Effector memory CD4-positive, alpha-beta T cell (primary cell): Measurements from ENCODE around the gene RBM47.
"Not testable (repeated sequence)": the region's sequence is repeated elsewhere in the genome, so short reads cannot be mapped to it uniquely, and the experiment has no call there.

Experiments used
- DNase-seq, 3 donors: peaks; one replicate each; pipeline ENCODE4 v3.0.0-alpha.2; 2020
- H3K27ac ChIP-seq: 2 replicates; pipeline ENCODE4 v1.7.0; 2013; ENCODE audit warnings: mild to moderate bottlenecking, low read length, moderate library complexity; ENCODE audit not compliant: insufficient read depth, poor library complexity, severe bottlenecking
- H3K27me3 ChIP-seq: replicated peaks from 2 replicates; pipeline ENCODE4 v1.7.0; 2013; ENCODE audit warnings: mild to moderate bottlenecking, low read length; ENCODE audit not compliant: insufficient read depth, control insufficient read depth, poor library complexity, severe bottlenecking
- H3K36me3 ChIP-seq: 2 replicates; pipeline ENCODE4 v1.7.0; 2013; ENCODE audit warnings: mild to moderate bottlenecking, low read length, moderate library complexity; ENCODE audit not compliant: control insufficient read depth, insufficient read depth
- H3K4me1 ChIP-seq: 2 replicates; pipeline ENCODE4 v1.7.0; 2013; ENCODE audit warnings: low read length, mild to moderate bottlenecking; ENCODE audit not compliant: control insufficient read depth, insufficient read depth, poor library complexity, severe bottlenecking
- H3K4me3 ChIP-seq: 2 replicates; pipeline ENCODE4 v1.7.0; 2013; ENCODE audit warnings: low read length, low read depth, mild to moderate bottlenecking; ENCODE audit not compliant: insufficient read depth, poor library complexity, severe bottlenecking
- H3K9me3 ChIP-seq: 2 replicates; pipeline ENCODE4 v1.7.0; 2013; ENCODE audit warnings: mild to moderate bottlenecking, low read length, moderate library complexity; ENCODE audit not compliant: control insufficient read depth

The RBM47 gene

DNA sequence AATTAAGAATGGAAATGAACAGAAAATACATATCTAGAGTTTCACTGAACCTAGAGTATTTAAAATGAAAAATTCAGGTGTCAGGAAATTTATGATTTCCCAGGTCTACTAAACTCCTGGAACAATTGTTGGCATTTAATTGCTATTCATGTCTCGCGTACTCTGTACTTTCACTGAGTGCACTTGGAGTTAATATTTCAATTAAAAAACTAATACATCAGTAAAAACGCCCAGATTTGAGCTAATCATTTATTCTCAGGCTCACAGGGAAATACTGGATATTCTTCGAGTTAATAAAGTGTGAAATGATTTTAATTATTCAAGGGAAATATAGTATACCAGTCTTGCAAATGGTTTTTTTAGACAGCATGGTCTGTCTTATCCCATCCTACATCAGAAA is 168.6 kb downstream of the RBM47 start:
- no peak overlapping the region for H3K4me3 ChIP-seq
- DNase-seq = no peak
- H3K27me3 ChIP-seq = no peaks in the 10 kb centered on the region
- no peaks in the 10 kb centered on the region for H3K9me3 ChIP-seq
- no peaks in the 10 kb centered on the region for H3K36me3 ChIP-seq
- H3K27ac ChIP-seq = no peak overlapping the region
- no peaks in the 10 kb centered on the region for H3K4me1 ChIP-seq

DNA sequence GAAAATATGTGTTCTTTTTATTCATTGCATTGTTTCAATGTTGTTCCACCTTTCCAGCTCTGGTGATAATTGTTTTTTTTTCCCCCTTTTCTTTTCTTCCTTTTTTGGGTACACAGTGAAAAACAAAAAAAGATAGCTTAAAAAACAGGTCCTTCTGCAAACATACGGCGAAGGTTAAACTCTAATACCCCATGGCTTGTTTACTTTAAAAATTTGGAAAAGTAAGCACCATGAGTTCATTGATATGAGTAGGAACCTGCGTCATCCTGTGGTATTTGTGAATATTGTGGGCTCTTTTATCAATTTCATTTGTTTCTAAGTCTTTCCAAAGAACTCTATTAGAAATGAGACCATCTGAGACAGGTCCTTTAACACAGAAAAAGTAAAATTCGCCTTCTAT is 171.0 kb downstream of the RBM47 start:
- Histone ChIP-seq H3K36me3 (no peaks in the 10 kb centered on the region), H3K27ac (no peak overlapping the region), H3K4me3 (no peak overlapping the region), H3K9me3 (no peaks in the 10 kb centered on the region), H3K27me3 (no peaks in the 10 kb centered on the region), H3K4me1 (no peaks in the 10 kb centered on the region)
- no peak for DNase-seq

DNA sequence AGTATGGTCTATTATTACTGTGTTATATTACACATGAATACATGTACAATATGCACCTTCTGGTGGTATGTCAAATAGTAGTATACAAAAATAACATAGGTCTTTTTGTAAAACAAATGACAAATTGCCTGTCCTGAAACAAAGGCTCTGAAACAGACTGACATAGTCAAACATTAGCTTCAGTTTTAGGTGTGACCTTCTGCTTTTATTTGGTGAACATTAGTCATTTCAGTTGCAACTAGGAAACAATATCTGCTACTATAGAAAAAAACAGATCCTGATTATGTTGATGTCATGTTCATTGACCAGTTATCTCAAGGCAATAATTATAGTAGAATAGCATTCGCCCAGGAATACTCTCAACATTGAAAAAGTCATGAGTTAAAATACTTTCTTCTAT is 171.6 kb downstream of the RBM47 start:
- H3K36me3 ChIP-seq = no peaks in the 10 kb centered on the region

DNA sequence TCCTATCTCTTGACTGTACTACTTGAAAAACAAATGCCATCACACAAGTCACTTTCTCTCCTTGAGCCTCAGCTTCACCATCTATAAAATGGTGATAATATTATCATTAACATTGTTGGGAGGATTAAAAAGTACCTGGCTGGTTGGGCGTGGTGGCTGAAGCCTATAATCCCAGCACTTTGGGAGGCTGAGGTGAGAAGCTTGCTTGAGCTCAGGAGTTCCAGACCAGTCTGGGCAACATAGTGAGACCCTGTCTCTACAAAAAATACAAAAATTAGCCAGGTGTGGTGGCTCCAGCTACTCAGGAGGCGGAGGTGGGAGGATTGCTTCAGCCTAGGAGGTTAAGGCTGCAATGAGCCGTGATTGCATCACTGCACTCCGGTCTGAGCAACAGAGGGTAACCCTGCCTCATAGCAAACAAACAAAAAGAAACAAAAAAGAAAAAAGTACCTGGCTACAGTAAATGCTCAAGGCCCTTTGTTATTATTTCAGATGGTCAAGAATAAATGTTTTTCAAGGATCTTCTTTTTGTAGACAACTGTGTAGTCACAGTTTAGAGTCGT is 174.2 kb downstream of the RBM47 start:
- H3K27ac ChIP-seq = no peak overlapping the region
- H3K27me3 ChIP-seq = no peaks in the 10 kb centered on the region
- H3K4me3 ChIP-seq = no peak overlapping the region
- DNase-seq = no peak
- H3K9me3 ChIP-seq = no peaks in the 10 kb centered on the region
- H3K4me1 ChIP-seq = no peaks in the 10 kb centered on the region
- H3K36me3 ChIP-seq = no peaks in the 10 kb centered on the region

More for the DNA sequence above, 171.6 kb downstream of the RBM47 start:
- DNase-seq = no peak
- Histone ChIP-seq H3K4me1 (no peaks in the 10 kb centered on the region), H3K4me3 (no peak overlapping the region), H3K27me3 (no peaks in the 10 kb centered on the region), H3K9me3 (no peaks in the 10 kb centered on the region), H3K27ac (no peak overlapping the region)

DNA sequence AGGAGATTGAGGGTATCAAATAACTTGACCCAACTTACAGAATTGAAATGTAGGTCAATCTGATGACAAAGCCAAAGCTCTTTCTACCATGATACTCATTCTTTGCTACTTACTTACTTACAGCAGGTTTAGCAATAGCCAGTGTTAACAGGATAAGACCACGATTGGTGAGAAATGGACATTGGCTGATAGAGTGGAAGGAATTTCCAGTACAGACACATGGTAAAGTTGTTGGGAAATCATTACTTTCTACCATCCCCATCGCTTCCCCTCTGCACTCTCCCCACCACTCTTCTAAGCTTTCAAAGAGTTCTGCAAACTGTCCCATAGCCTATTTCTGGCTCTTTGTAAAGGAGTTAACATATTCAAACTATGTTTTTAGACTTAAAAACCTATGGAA is 174.8 kb downstream of the RBM47 start:
- Histone ChIP-seq H3K9me3 (no peaks in the 10 kb centered on the region), H3K27me3 (no peaks in the 10 kb centered on the region), H3K36me3 (no peaks in the 10 kb centered on the region), H3K4me3 (no peak overlapping the region), H3K4me1 (no peaks in the 10 kb centered on the region), H3K27ac (no peak overlapping the region)
- no peak for DNase-seq

GRCh38 chr4:40453912-40454311 is 175.8 kb downstream of the RBM47 start:
- Histone ChIP-seq H3K9me3 (no peaks in the 10 kb centered on the region), H3K36me3 (no peaks in the 10 kb centered on the region), H3K4me1 (no peaks in the 10 kb centered on the region), H3K27me3 (no peaks in the 10 kb centered on the region), H3K27ac (no peak overlapping the region), H3K4me3 (no peak overlapping the region)
- DNase-seq = no peak

DNA sequence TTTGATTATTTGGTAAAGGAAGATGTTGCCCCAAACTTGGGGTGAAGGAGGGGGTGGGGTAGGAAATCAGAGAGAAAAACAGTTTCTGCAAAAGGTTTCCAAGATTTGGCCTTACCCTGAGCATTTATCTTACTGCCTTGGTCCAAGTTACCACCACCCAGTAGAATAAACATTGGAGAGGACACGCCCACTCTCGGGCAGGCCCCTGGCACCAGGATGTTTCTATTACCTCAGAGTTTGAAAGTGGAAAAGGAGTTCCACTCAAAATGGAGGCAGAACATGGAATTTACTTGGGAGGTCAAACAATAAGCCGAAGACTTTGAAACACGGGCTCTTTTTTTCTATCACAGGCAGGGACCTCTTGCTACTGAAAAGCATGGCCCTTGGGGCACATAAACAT is 180.8 kb downstream of the RBM47 start:
- no peaks in the 10 kb centered on the region for H3K27me3 ChIP-seq
- H3K9me3 ChIP-seq = no peaks in the 10 kb centered on the region
- no peak overlapping the region for H3K4me3 ChIP-seq
- DNase-seq = no peak
- no peaks in the 10 kb centered on the region for H3K36me3 ChIP-seq
- H3K27ac ChIP-seq = no peak overlapping the region
- H3K4me1 ChIP-seq = no peaks in the 10 kb centered on the region

DNA sequence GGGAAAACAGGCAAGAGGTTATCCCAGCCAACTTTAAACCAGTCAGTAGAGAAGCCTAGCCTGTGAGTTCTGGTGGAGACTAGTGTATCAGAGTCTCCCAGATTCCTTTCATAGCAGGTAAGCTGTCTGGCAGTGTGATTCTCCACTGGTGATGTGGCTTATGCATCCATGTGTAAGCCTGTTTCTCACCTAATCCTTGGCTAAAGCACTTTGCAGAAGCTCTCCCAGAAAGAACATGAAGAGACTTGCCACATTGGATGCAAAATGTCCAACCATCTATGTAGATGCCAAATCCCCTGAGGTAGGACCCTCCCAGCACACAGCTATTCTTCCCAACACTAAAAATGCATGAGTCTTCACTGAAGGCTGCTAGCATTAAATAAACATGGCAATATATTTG is 182.8 kb downstream of the RBM47 start:
- H3K4me3 ChIP-seq = no peak overlapping the region
- DNase-seq = no peak
- H3K9me3 ChIP-seq = no peaks in the 10 kb centered on the region
- H3K4me1 ChIP-seq = no peaks in the 10 kb centered on the region
- no peak overlapping the region for H3K27ac ChIP-seq
- no peaks in the 10 kb centered on the region for H3K36me3 ChIP-seq
- H3K27me3 ChIP-seq = no peaks in the 10 kb centered on the region

DNA sequence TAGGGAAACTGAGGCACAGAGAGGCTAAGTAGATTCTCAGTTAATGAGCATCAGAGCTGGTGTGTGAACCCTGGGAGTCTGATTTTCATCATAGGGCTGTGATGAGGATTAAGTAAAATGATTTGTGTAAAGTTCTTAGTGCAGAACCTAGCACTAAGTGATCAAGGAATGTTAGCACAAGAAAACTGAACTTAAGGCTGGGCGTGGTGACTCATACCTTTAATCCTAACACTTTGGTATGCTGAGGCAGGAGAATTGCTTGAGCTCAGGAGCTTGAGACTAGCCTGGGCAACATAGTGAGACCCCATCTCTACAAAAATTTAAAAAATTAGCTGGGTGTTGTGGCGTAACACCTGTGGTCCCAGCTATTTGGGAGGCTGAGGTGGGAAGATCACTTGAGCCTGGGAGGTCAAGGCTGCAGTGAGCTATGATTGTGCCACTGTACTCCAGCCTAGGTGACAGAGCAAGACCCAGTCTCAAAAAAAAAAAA is 183.4 kb downstream of the RBM47 start:
- not testable (repeated sequence) for H3K36me3 ChIP-seq, DNase-seq, H3K4me1 ChIP-seq, H3K4me3 ChIP-seq, H3K27ac ChIP-seq, H3K9me3 ChIP-seq, H3K27me3 ChIP-seq

- Histone ChIP-seq H3K27me3 (no peaks in the 10 kb centered on the region), H3K4me3 (no peak overlapping the region), H3K27ac (no peak overlapping the region), H3K9me3 (no peaks in the 10 kb centered on the region), H3K36me3 (no peaks in the 10 kb centered on the region), H3K4me1 (no peaks in the 10 kb centered on the region)
- no peak for DNase-seq
These were observed 184.0 kb downstream of the RBM47 start for GRCh38 chr4:40445671-40446070.
